ENCODE data around the gene COL23A1. TPM values are rescaled to one million over a fixed set of nuclear protein-coding genes. Genes with fewer than 3 reads are reported as not detected.

Gene COL23A1
- total and polyA plus RNA-seq, 2 of the 8 experiments (the other 6 are each of a cell fraction or from before 2014, with no cell fraction given): 3.1 to 4.7 TPM

GRCh38 chr5:178421699-178422399 is 168.3 kb downstream of the COL23A1 start (continued):
- TF ChIP-seq, protein P1, sequence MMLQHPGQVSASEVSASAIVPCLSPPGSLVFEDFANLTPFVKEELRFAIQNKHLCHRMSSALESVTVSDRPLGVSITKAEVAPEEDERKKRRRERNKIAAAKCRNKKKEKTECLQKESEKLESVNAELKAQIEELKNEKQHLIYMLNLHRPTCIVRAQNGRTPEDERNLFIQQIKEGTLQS (IDR thresholded peaks at IDR 0.05; ENCODE audit: insufficient read depth, low read depth, low read length): no peak
- TF ChIP-seq CBX8 (IDR thresholded peaks at IDR 0.05; ENCODE audit: borderline replicate concordance, low read depth, low read length) (no peak), TAF1 (IDR thresholded peaks at IDR 0.05; ENCODE audit: low read depth, low read length) (no peak), ATF2 (IDR thresholded peaks at IDR 0.05; ENCODE audit: low read length) (no peak), RBBP5 (IDR thresholded peaks at IDR 0.05; ENCODE audit: borderline replicate concordance, low read depth, low read length) (no peak), SIX5 (IDR thresholded peaks at IDR 0.05; ENCODE audit: low read depth, low read length) (no peak), RNF2 (IDR thresholded peaks at IDR 0.05; ENCODE audit: borderline replicate concordance, low read depth, low read length, missing control alignments, poor library complexity, severe bottlenecking) (no peak), RAD21 (IDR thresholded peaks at IDR 0.05 in 1 of 2, conservative IDR thresholded peaks at IDR 0.05 in 1 of 2; ENCODE audit: low read depth in 2 of 2, low read length in 2 of 2) (no peak), CEBPB (IDR thresholded peaks at IDR 0.05; ENCODE audit: low read depth, low read length) (no peak), TCF12 (IDR thresholded peaks at IDR 0.05; ENCODE audit: low read depth, low read length) (no peak)

All from H1 (cell line).